ENCODE data around the gene OSBPL9. TPM values are rescaled to one million over a fixed set of nuclear protein-coding genes. Genes with fewer than 3 reads are reported as not detected.
"Not testable (repeated sequence)": the region's sequence is repeated elsewhere in the genome, so short reads cannot be mapped to it uniquely, and the experiment has no call there.

Gene OSBPL9
- total RNA-seq, 8 experiments from 2014 or later: 76.6 to 116 (median 106) TPM

- H3K4me3 ChIP-seq; H3K27ac ChIP-seq; ATAC-seq (replicated peaks in 6 of 8); H3K4me1 ChIP-seq (replicated peaks in 1 of 2); in situ Hi-C loops (cut with MboI; ENCODE audit: low pct_unique_long_range_greater_than_20kb in 2 of 9, low sequenced_read_pairs in 9 of 9, unreplicated experiment in 9 of 9): not testable (repeated sequence)
- WGBS, 10 experiments: 83 to 100% (median 100%) methylated on average over 1 to 3 of the region's 3 CpGs; no CpG with 5 or more reads in 1 of the 10 experiments
These were observed 29.7 kb downstream of the OSBPL9 start for GRCh38 chr1:51646592-51646991.

- H3K4me1 ChIP-seq (replicated peaks in 1 of 2): peaks cover 5 to 7% of the 10 kb centered on the region in 2 donors
- peak overlapping the region in 1 of 2 donors; percentile 16 for H3K27ac ChIP-seq
- ATAC-seq (replicated peaks in 6 of 8): peak; percentile 65 to 82 (median 76)
- 43 to 100% (median 70%) methylated on average over 1 to 6 of the region's 6 CpGs for WGBS, 10 experiments
- in situ Hi-C loops (cut with MboI; ENCODE audit: low pct_unique_long_range_greater_than_20kb in 2 of 9, low sequenced_read_pairs in 9 of 9, unreplicated experiment in 9 of 9): no loop called here
- no peak overlapping the region for H3K4me3 ChIP-seq
These were observed 31.6 kb downstream of the OSBPL9 start for GRCh38 chr1:51648180-51649109.

- Histone ChIP-seq H3K4me3 (no peak overlapping the region), H3K27ac (no peak overlapping the region), H3K4me1 (replicated peaks in 1 of 2) (peaks cover 5 to 7% of the 10 kb centered on the region in 2 donors)
- no peak for ATAC-seq (replicated peaks in 6 of 8)
- 52 to 97% (median 92%) methylated on average over 2 to 4 of the region's 4 CpGs for WGBS, 10 experiments
- in situ Hi-C loops (cut with MboI; ENCODE audit: low pct_unique_long_range_greater_than_20kb in 2 of 9, low sequenced_read_pairs in 9 of 9, unreplicated experiment in 9 of 9): no loop called here
These were observed 32.8 kb downstream of the OSBPL9 start for GRCh38 chr1:51649593-51650091.

- ATAC-seq (replicated peaks in 6 of 8): no peak
- in situ Hi-C loops (cut with MboI; ENCODE audit: low pct_unique_long_range_greater_than_20kb in 2 of 9, low sequenced_read_pairs in 9 of 9, unreplicated experiment in 9 of 9): no loop called here
- peaks cover 5 to 7% of the 10 kb centered on the region in 2 donors for H3K4me1 ChIP-seq (replicated peaks in 1 of 2)
- no peak overlapping the region for H3K4me3 ChIP-seq
- no peak overlapping the region for H3K27ac ChIP-seq
- 80 to 100% (median 100%) methylated on average over 1 of the region's 1 CpG; no CpG with 5 or more reads in 1 of the 10 experiments for WGBS, 10 experiments
These were observed 33.3 kb downstream of the OSBPL9 start for GRCh38 chr1:51650198-51650597.

- peaks cover 5 to 7% of the 10 kb centered on the region in 2 donors for H3K4me1 ChIP-seq (replicated peaks in 1 of 2)
These were observed 34.7 kb downstream of the OSBPL9 start for GRCh38 chr1:51651552-51651942.

GRCh38 chr1:51652599-51652998, 35.7 kb downstream of the OSBPL9 start:
- no peak for ATAC-seq (replicated peaks in 6 of 8)
- in situ Hi-C loops (cut with MboI; ENCODE audit: low pct_unique_long_range_greater_than_20kb in 2 of 9, low sequenced_read_pairs in 9 of 9, unreplicated experiment in 9 of 9): no loop called here
- Histone ChIP-seq H3K4me1 (replicated peaks in 1 of 2) (peaks cover 5 to 7% of the 10 kb centered on the region in 2 donors), H3K27ac (no peak overlapping the region), H3K4me3 (no peak overlapping the region)

More at GRCh38 chr1:51651552-51651942, 34.7 kb downstream of the OSBPL9 start:
- in situ Hi-C loops (cut with MboI; ENCODE audit: low pct_unique_long_range_greater_than_20kb in 2 of 9, low sequenced_read_pairs in 9 of 9, unreplicated experiment in 9 of 9): no loop called here
- WGBS, 10 experiments: 50 to 100% (median 94%) methylated on average over 1 to 3 of the region's 3 CpGs; no CpG with 5 or more reads in 1 of the 10 experiments
- no peak overlapping the region for H3K27ac ChIP-seq
- ATAC-seq (replicated peaks in 6 of 8): no peak
- no peak overlapping the region for H3K4me3 ChIP-seq

GRCh38 chr1:51653127-51653526, 36.2 kb downstream of the OSBPL9 start:
- Histone ChIP-seq H3K4me1 (replicated peaks in 1 of 2) (peaks cover 2 to 5% of the 10 kb centered on the region in 2 donors), H3K4me3 (no peak overlapping the region), H3K27ac (no peak overlapping the region)
- in situ Hi-C loops (cut with MboI; ENCODE audit: low pct_unique_long_range_greater_than_20kb in 2 of 9, low sequenced_read_pairs in 9 of 9, unreplicated experiment in 9 of 9): no loop called here
- no peak for ATAC-seq (replicated peaks in 6 of 8)

- no peak overlapping the region for H3K27ac ChIP-seq
- no peaks in the 10 kb centered on the region for H3K4me1 ChIP-seq (replicated peaks in 1 of 2)
- 40 to 100% (median 90%) methylated on average over 1 of the region's 1 CpG; no CpG with 5 or more reads in 3 of the 10 experiments for WGBS, 10 experiments
- ATAC-seq (replicated peaks in 6 of 8): no peak
- in situ Hi-C loops (cut with MboI; ENCODE audit: low pct_unique_long_range_greater_than_20kb in 2 of 9, low sequenced_read_pairs in 9 of 9, unreplicated experiment in 9 of 9): no loop called here
- no peak overlapping the region for H3K4me3 ChIP-seq
These were observed 37.1 kb downstream of the OSBPL9 start for GRCh38 chr1:51654000-51654399.

GRCh38 chr1:51656374-51656773, 39.5 kb downstream of the OSBPL9 start:
- Histone ChIP-seq H3K27ac (no peak overlapping the region), H3K4me1 (replicated peaks in 1 of 2) (no peaks in the 10 kb centered on the region), H3K4me3 (no peak overlapping the region)
- WGBS, 10 experiments: 83 to 100% (median 100%) methylated on average over 1 to 4 of the region's 4 CpGs; no CpG with 5 or more reads in 1 of the 10 experiments
- ATAC-seq (replicated peaks in 6 of 8): no peak
- in situ Hi-C loops (cut with MboI; ENCODE audit: low pct_unique_long_range_greater_than_20kb in 2 of 9, low sequenced_read_pairs in 9 of 9, unreplicated experiment in 9 of 9): no loop called here

GRCh38 chr1:51660580-51660979, 43.7 kb downstream of the OSBPL9 start:
- no peak overlapping the region for H3K4me3 ChIP-seq
- no peak overlapping the region for H3K27ac ChIP-seq
- H3K4me1 ChIP-seq (replicated peaks in 1 of 2): no peaks in the 10 kb centered on the region
- in situ Hi-C loops (cut with MboI; ENCODE audit: low pct_unique_long_range_greater_than_20kb in 2 of 9, low sequenced_read_pairs in 9 of 9, unreplicated experiment in 9 of 9): no loop called here
- WGBS, 10 experiments: 85 to 100% (median 100%) methylated on average over 1 of the region's 1 CpG; no CpG with 5 or more reads in 2 of the 10 experiments
- ATAC-seq (replicated peaks in 6 of 8): peak in 1 of 8 experiments; percentile 12

GRCh38 chr1:51661081-51661518, 44.2 kb downstream of the OSBPL9 start:
- no peak overlapping the region for H3K4me3 ChIP-seq
- in situ Hi-C loops (cut with MboI; ENCODE audit: low pct_unique_long_range_greater_than_20kb in 2 of 9, low sequenced_read_pairs in 9 of 9, unreplicated experiment in 9 of 9): no loop called here
- H3K4me1 ChIP-seq (replicated peaks in 1 of 2): no peaks in the 10 kb centered on the region
- ATAC-seq (replicated peaks in 6 of 8): peak in 4 of 8 experiments; percentile 32 to 95 (median 86)
- no peak overlapping the region for H3K27ac ChIP-seq
- WGBS, 10 experiments: 3 to 100% (median 40%) methylated on average over 1 to 3 of the region's 3 CpGs; no CpG with 5 or more reads in 1 of the 10 experiments

GRCh38 chr1:51663105-51663504, 46.2 kb downstream of the OSBPL9 start:
- in situ Hi-C loops (cut with MboI; ENCODE audit: low pct_unique_long_range_greater_than_20kb in 2 of 9, low sequenced_read_pairs in 9 of 9, unreplicated experiment in 9 of 9): no loop called here
- no peaks in the 10 kb centered on the region for H3K4me1 ChIP-seq (replicated peaks in 1 of 2)
- WGBS, 10 experiments: 11 to 92% (median 50%) methylated on average over 1 of the region's 1 CpG; no CpG with 5 or more reads in 5 of the 10 experiments
- H3K4me3 ChIP-seq: no peak overlapping the region
- H3K27ac ChIP-seq: no peak overlapping the region
- ATAC-seq (replicated peaks in 6 of 8): no peak

- 67 to 100% (median 100%) methylated on average over 1 to 2 of the region's 2 CpGs for WGBS, 10 experiments
- no peak overlapping the region for H3K27ac ChIP-seq
- H3K4me1 ChIP-seq (replicated peaks in 1 of 2): no peaks in the 10 kb centered on the region
- in situ Hi-C loops (cut with MboI; ENCODE audit: low pct_unique_long_range_greater_than_20kb in 2 of 9, low sequenced_read_pairs in 9 of 9, unreplicated experiment in 9 of 9): no loop called here
- no peak for ATAC-seq (replicated peaks in 6 of 8)
- H3K4me3 ChIP-seq: no peak overlapping the region
These were observed 46.8 kb downstream of the OSBPL9 start for GRCh38 chr1:51663721-51664120.
